Spleen (tissue), 7 donors: ENCODE data around the gene DMD.

Experiments used
- CTCF ChIP-seq, 11 experiments: fragments of 200-600 bp in 7 of 11; fragments of 450-650 bp in 4 of 11; sonication (generic) in 4 of 11; IDR thresholded peaks in 8 of 11; conservative IDR thresholded peaks in 3 of 11; 1 replicate in 7 of 11; 2 replicates in 4 of 11; pipeline versions ENCODE4 v1.4.0 to v1.8.0; 2016 to 2021; ENCODE audit warnings: antibody characterized with exemption in 11 of 11, inconsistent platforms in 4 of 11, mild to moderate bottlenecking in 1 of 11
- POLR2A ChIP-seq, 3 donors: fragments of 450-650 bp; IDR thresholded peaks; one replicate each; pipeline ENCODE4 v1.5.1; 2017; ENCODE audit warnings: antibody characterized with exemption in 3 of 3, mild to moderate bottlenecking in 1 of 3
- POLR2AphosphoS5 ChIP-seq, 3 donors: sonication (generic); formaldehyde crosslinking; IDR thresholded peaks; one replicate each; pipeline ENCODE4 v1.5.1; 2017; ENCODE audit warnings: antibody characterized with exemption in 3 of 3
- donor health status: DM: no; HTN: no; CAD: no; lungs with moderate emphysema.
- donor health status: DM: no; HTN: no; CAD: no.
- donor health status: DM: no; HTN: no; CAD: no.

- TF ChIP-seq POLR2A (IDR thresholded peaks at IDR 0.05) (no peak), POLR2AphosphoS5 (IDR thresholded peaks at IDR 0.05) (no peak), CTCF (IDR thresholded peaks at IDR 0.05 in 8 of 11, conservative IDR thresholded peaks at IDR 0.05 in 3 of 11) (no peak)
Measured at GRCh38 chrX:32618154-32618553, 593.2 kb downstream of the DMD start.
